DMS53 (cell line): ENCODE results near the gene COMT.
A peak's percentile ranks its signal among the peaks of the same experiment; 100 is the strongest.

Experiments used
- DNase-seq: peaks from one replicate; lab custom pipeline; 2025; lab: John Stamatoyannopoulos, UW

The COMT gene

GRCh38 chr22:19970479-19971275 lies 29.1 kb downstream of the COMT start:
- DNase-seq, result peak; percentile 51

GRCh38 chr22:19971276-19972124 lies 29.9 kb downstream of the COMT start:
- no peak for DNase-seq

GRCh38 chr22:19972251-19972650 lies 30.7 kb downstream of the COMT start:
- DNase-seq, result no peak

GRCh38 chr22:19972652-19973550 lies 31.3 kb downstream of the COMT start:
- DNase-seq, result no peak

GRCh38 chr22:19973551-19974267 lies 32.1 kb downstream of the COMT start:
- DNase-seq, result no peak

- DNase-seq, result peak; percentile 22
These were observed 32.8 kb downstream of the COMT start for GRCh38 chr22:19974268-19974861.

- peak; percentile 66 for DNase-seq
These were observed 33.5 kb downstream of the COMT start for GRCh38 chr22:19974935-19975706.

GRCh38 chr22:19975707-19976035 lies 34.1 kb downstream of the COMT start:
- no peak for DNase-seq

GRCh38 chr22:19976671-19977070 lies 35.1 kb downstream of the COMT start:
- no peak for DNase-seq

- no peak for DNase-seq
These were observed 36.0 kb downstream of the COMT start for GRCh38 chr22:19977296-19978243.

GRCh38 chr22:19978748-19979147 lies 37.2 kb downstream of the COMT start:
- no peak for DNase-seq

- DNase-seq, result no peak
These were observed 38.3 kb downstream of the COMT start for GRCh38 chr22:19979712-19980493.

- DNase-seq, result no peak
These were observed 39.2 kb downstream of the COMT start for GRCh38 chr22:19980766-19981165.

- no peak for DNase-seq
These were observed 39.8 kb downstream of the COMT start for GRCh38 chr22:19981171-19981960.

GRCh38 chr22:19981961-19982920 lies 40.7 kb downstream of the COMT start:
- no peak for DNase-seq

GRCh38 chr22:19982991-19983578 lies 41.5 kb downstream of the COMT start:
- DNase-seq, result no peak
